H1 (cell line): ENCODE results near the gene ETFB. TPM values are rescaled to one million over a fixed set of nuclear protein-coding genes. Genes with fewer than 3 reads are reported as not detected.

Source experiments
- CBX8 ChIP-seq: fragments of 300-800, 300-1000 bp; sonication (generic); IDR thresholded peaks from 2 replicates; pipeline ENCODE4 v1.7.1; 2016; ENCODE audit warnings: low read depth, low read length, borderline replicate concordance
- CEBPB ChIP-seq: IDR thresholded peaks from 2 replicates; pipeline ENCODE4 v1.6.1; 2012; ENCODE audit warnings: low read depth, low read length
- CTBP2 ChIP-seq: IDR thresholded peaks from 2 replicates; pipeline ENCODE4 v1.7.0; 2011; ENCODE audit warnings: borderline replicate concordance, mild to moderate bottlenecking, moderate library complexity, mixed read lengths, low read length; ENCODE audit not compliant: insufficient read depth, insufficient read length
- EGR1 ChIP-seq: IDR thresholded peaks from 2 replicates; pipeline ENCODE4 v1.6.1; 2011; ENCODE audit warnings: low read depth, low read length, borderline replicate concordance
- MAX ChIP-seq: IDR thresholded peaks from 2 replicates; pipeline ENCODE4 v1.6.1; 2012; ENCODE audit warnings: inconsistent platforms
- NANOG ChIP-seq: IDR thresholded peaks from 2 replicates; pipeline ENCODE4 v1.6.1; 2011; ENCODE audit warnings: low read length, low read depth, mild to moderate bottlenecking, inconsistent platforms; ENCODE audit not compliant: insufficient read depth, poor library complexity, severe bottlenecking
- PHF8 ChIP-seq: fragments of 200-600 bp; sonication (generic); conservative IDR thresholded peaks from 2 replicates; pipeline ENCODE4 v1.7.1; 2012; ENCODE audit warnings: low read depth, mild to moderate bottlenecking, inconsistent platforms, low read length, moderate library complexity
- RBBP5 ChIP-seq: IDR thresholded peaks from 2 replicates; pipeline ENCODE4 v1.7.1; 2012; ENCODE audit warnings: low read depth, mild to moderate bottlenecking, inconsistent platforms, low read length, moderate library complexity, borderline replicate concordance
- SIN3A ChIP-seq, 2 experiments: IDR thresholded peaks in 1 of 2; conservative IDR thresholded peaks in 1 of 2; 2 replicates each; pipeline ENCODE4 v1.6.1; 2011 to 2012; ENCODE audit warnings: low read length in 2 of 2, improper control_type of control experiment in 1 of 2, low read depth in 1 of 2, mild to moderate bottlenecking in 1 of 2
- SP1 ChIP-seq: IDR thresholded peaks from 2 replicates; pipeline ENCODE4 v1.6.1; 2011; ENCODE audit warnings: low read depth, low read length
- SP4 ChIP-seq: IDR thresholded peaks from 2 replicates; pipeline ENCODE4 v1.6.1; 2012; ENCODE audit warnings: low read length, inconsistent platforms
- SUZ12 ChIP-seq: fragments of 200-600 bp; sonication (generic); IDR thresholded peaks from 2 replicates; pipeline ENCODE4 v1.6.1; 2012; ENCODE audit warnings: mild to moderate bottlenecking, inconsistent platforms, low read length, moderate library complexity, mixed read lengths
- USF2 ChIP-seq: IDR thresholded peaks from 2 replicates; pipeline ENCODE4 v1.6.1; 2011; ENCODE audit warnings: low read length, improper control_type of control experiment
- polyA plus RNA-seq, 7 experiments: library from polyadenylated mRNA; depleted of rRNA in 3 of 7; stranded (reverse) in 5 of 7; unstranded in 2 of 7; fragments of >200 nt in 5 of 7; fragments of 200-250 nt in 2 of 7; gene quantifications; 1 replicate in 5 of 7; 2 replicates in 1 of 7; 4 replicates in 1 of 7; pipeline versions ENCODE4 v1.2.1 to v1.2.3, GENCODE V29; 2011 to 2013; ENCODE audit warnings: missing spikeins in 2 of 7, mixed read lengths in 2 of 7
- total RNA-seq: library from RNA; stranded (reverse); fragmentation: NEBNext Ultra II Directional; extraction: Animal tissue kit (Norgen Biotek cat#: 25700); gene quantifications from 2 replicates; pipeline ENCODE4 v1.2.1, GENCODE V29; 2021

ETFB gene
- total and polyA plus RNA-seq, 2 of the 8 experiments (the other 6 are each of a cell fraction or from before 2014, with no cell fraction given): 40.0 to 66.5 TPM

GRCh38 chr19:51367565-51368365, 1.6 kb upstream of the ETFB start (continued):
- TF ChIP-seq USF2: no peak; the same call in 1 of the 2 replicates
- TF ChIP-seq CBX8: no peak
- TF ChIP-seq SP1: peak; percentile 78
- TF ChIP-seq PHF8: peak; percentile 65
- no peak for TF ChIP-seq NANOG
- peak in 1 of 2 experiments; percentile 30; a peak in 1 of 4 replicates for TF ChIP-seq SIN3A (conservative IDR thresholded peaks at IDR 0.05 in 1 of 2, IDR thresholded peaks at IDR 0.05 in 1 of 2; ENCODE audit: low read depth in 1 of 2, low read length in 2 of 2)
- peak; percentile 74 for TF ChIP-seq MAX
- TF ChIP-seq CEBPB: no peak
- peak; percentile 77; the same call in 1 of the 2 replicates for TF ChIP-seq SP4
- no peak for TF ChIP-seq EGR1
- no peak for TF ChIP-seq SUZ12
- no peak for TF ChIP-seq CTBP2
- peak; percentile 53; the same call in 1 of the 2 replicates for TF ChIP-seq RBBP5
